GM19099 (cell line): ENCODE data around the gene RFX1.

Experiments used
- POLR2A ChIP-seq: IDR thresholded peaks from 3 replicates; pipeline ENCODE4 v1.6.1; 2011; ENCODE audit warnings: low read depth; ENCODE audit not compliant: insufficient read length; ENCODE audit errors: extremely low read depth

The RFX1 gene

DNA sequence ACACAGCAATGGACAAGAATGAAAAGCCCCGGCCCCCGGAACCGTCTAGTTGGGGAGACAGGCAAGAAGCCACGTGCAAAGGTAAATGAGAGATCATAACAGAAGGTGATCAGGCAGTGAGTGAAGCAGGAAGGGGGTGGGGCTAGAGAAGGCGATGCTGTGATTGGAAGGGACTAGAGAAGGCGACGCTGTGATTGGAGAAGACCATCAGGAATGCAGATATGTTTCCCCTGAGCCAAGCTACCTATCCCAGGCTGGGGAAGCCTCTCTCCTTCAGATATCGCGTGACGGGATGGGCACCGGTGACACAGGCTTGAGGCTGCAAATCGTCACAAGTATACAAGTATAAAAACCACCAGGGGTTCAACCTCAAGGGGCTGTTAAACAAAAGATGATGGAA lies 32.0 kb downstream of the RFX1 start:
- TF ChIP-seq POLR2A = no peak

DNA sequence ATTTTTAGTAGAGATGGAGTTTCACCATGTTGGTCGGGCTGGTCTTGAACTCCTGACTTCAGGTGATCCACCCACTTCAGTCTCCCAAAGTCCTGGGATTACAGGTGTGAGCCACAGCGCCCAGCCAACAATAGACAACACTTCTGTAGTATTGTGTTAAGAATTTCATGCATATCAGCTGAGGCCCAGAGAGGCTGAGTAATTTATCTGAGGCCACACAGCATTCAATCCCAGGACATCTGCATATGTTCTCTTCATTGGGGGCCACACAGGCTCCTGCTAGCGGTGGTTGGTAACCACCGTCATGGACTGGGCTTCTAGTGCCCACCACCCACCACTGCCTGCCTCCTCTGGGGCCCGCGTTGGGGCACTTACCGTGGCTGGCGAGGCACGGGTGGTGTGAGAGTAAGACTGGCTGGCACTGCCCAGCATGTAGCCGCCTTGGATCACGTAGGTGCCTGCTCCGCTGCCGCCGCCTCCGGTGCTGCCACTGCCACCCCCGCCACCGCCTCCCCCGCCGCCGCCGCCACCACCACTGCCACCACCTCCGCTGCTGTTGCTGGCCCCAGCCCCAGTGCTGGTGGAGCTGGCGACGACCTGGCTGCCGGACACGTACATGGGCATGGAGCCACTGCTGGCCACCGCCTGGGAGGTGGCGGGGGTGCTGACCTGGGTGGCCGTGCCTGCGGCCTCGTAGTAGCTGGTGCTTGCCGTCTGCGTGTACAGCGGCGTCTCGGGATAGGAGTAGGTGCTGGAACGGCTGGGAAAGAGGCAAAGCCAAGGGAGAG lies 33.6 kb downstream of the RFX1 start:
- no peak for TF ChIP-seq POLR2A

DNA sequence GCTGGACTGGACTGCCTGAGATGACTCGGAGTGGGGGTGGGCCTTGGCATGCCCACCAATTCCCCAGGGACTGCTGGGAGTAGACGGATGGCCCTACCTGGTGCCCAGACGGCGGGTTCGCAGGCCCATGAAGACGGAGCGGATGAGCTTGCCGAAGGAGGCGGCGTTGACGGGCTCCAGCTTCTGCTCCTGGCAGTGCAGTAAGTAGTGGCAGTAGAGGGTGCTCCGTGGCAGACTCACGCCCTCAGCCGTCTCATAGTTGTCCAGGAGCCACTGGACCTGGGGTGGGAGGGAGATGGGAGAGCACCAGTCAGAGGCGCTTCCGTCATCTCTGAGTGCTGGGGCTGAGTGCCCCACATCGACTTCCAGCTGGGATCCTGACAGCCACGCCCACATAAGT lies 36.2 kb downstream of the RFX1 start:
- no peak for TF ChIP-seq POLR2A

DNA sequence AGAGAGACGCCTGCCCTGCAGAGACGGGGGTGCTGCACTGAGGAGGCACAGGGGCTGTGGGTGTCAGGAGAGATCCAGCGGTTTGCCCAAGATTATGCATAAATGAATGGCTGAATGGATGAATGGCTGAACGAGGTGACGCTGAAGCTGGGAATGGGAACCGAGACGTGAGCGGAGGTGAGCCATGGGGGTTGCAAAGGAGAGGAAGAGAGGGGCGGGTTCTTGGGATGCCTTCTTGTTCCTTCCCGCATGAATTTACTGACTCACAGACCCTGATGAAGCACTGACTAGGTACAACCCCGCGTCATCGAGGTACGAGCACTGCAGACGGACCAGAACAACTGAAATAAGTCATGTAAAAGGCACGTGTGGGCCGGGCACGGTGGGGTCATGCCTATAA lies 37.1 kb downstream of the RFX1 start:
- no peak for TF ChIP-seq POLR2A

DNA sequence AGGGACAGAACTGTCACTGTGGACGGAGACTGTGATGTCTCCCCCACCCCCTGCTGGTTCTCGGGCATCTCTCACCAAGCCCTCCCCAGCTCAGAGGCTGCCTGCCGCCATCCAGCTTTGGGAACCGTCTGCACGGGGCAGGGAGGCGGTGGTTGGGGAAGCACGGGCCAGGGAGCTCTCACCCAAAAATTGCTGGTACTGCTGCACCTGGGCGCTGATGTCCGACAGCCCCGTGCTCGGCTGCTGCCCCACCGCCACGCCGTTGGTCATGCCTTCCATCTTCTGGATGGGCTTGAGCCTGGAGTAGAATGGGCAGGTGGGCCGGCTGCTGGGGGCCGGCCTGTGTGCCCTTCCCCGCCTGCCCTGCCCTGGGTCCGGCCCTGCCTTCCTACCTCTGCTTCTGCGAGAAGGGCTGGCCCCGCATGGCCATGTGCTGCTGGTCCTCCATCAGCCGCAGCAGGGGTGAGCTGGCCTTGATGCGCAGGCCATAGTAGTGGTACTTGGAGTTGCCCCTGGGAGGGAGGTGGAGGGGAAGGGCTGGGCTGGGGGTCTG lies 37.7 kb downstream of the RFX1 start:
- no peak for TF ChIP-seq POLR2A

GRCh38 chr19:13966684-13967128 lies 39.4 kb downstream of the RFX1 start:
- TF ChIP-seq POLR2A = no peak

- no peak for TF ChIP-seq POLR2A
Observed at GRCh38 chr19:13965926-13966683, 40.0 kb downstream of the RFX1 start.

DNA sequence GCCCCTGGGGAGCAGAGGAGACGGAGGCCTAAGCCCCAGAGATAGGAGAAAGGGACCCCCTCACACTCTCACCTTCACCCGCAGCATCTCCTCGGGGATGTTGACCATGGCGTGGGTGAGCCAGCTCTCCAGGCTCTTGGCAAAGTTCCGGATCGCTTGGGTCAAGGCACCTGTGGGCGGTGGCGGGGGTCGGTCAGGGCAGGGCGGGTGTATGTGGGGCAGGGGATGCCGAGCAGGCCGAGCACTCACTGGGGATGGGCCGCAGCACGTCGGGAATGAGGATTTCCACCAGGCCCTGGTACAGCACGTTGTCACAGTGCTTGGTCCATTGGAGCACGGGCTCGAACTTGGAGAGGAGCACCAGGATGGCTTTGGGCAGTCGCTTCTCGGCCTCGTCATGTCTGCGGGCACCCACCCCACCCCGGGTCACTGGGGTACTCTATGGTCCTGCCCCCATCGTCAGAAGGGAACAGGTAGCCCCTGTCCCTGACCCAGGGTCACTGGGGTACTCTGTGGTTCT lies 40.7 kb downstream of the RFX1 start:
- TF ChIP-seq POLR2A = no peak

DNA sequence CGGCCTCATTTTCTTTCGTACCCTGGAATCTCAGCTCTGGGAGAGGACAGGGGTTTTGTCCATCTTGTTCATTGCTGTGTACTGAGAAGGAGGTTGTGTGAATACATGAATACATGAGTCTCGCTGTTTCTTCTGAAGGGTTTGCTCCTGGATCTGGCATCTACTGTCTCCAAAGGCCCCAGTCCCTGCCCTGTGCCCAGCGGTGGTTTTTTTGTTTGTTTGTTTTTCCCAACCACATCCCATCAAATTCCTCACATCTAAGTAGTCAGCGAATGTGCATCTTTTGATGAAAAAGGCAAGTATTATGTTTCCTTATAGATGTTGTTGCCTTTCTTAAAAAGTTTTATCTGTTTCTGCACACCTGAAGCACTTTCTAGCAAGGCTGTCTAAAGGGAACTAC lies 41.3 kb downstream of the RFX1 start:
- no peak for TF ChIP-seq POLR2A

GRCh38 chr19:13963603-13964105 lies 42.5 kb downstream of the RFX1 start:
- TF ChIP-seq POLR2A = no peak

DNA sequence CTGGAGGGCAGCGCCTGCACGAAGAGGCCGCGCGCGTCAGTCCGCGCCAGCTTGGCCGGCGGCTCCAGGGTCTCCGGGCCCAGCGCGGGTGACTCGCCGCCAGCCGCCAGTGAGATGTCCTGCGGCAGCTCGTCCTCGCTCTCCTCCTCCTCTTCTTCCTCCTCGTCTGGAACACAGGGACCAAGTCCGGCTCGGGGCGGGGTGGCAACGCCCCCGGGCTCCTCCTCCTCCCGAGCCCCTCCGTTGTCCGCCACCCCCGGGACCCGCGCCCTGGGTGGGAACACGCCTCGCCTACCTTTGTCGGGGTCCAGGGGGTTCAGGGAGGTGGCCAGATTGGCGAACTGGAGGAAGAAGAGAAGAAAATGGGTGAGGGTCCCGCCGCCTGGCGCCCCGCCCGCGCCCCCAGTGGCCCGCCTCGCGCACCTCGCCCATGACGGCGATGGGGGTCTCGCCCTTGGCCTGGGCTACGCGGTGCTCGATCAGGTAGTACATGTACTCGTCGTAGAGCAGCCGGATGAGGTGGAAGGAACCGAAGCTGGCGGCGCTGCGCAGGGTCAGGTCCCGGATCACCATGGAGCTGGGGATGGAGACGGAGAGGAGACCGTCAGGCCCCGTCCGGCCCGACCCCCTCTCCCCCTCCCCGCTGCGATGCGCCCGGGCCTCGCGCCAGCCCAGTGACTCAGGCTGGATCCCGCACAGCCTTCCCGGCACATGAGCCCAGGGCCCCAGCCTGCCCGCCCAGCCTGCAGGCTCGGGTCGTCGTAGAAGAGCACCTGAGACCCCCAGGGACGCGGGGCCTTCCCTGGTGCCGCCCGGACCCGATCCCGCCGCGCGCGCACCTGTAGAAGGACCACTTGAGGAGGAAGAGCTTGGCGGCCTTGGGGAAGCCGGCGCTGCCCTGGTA lies 43.2 kb downstream of the RFX1 start:
- TF ChIP-seq POLR2A = no peak

DNA sequence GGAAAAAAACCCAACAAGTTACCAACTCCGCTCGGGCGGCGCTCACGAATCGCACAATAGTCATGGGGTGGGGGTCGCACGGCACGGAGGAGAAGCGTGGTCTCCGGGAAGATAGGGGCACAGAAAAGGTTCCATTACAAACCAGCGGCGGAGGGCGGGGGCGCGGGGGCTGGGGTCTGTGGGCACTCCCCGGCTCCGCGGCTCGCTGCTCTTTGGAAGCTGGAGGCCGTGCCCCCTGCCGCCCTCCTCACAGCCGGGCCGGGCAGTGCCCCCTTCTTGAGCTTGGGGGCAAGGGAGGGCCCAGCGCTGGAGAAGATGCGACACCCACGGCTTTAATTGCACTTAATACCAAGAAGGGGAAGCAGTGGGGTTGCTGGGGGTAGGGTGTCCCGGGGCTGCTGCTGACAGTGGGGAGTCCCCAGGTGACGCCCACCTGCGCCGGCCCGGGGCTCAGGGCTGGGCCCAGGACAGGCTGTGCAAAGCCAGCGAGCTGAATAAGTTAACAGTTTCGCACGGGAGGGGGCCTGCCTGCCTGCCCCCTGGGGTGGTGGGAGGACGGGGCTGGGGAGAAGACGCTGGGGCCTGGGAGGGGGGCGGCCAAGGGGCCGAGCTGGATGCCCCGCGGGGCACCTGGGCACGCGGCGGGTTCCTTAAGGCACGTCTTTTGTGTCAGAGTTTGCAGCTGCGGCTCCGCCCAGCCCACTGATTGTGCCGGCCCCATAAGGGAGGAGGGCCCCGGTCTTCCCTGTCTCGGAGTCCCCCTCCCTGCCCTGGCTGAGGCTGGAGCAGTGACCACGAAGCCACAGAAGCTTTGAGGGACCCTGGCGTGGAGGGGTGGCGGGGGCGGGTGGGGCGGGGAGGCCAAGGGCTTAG lies 44.1 kb downstream of the RFX1 start:
- no peak for TF ChIP-seq POLR2A
